Amniotic epithelial cell (primary cell): Measurements from ENCODE around the gene MACROH2A2.
A peak's percentile ranks its signal among the peaks of the same experiment; 100 is the strongest.

Source experiments
- DNase-seq: peaks from one replicate; pipeline ENCODE4 v3.0.0-alpha.2; 2010; ENCODE audit warnings: low read depth

Gene MACROH2A2

DNA sequence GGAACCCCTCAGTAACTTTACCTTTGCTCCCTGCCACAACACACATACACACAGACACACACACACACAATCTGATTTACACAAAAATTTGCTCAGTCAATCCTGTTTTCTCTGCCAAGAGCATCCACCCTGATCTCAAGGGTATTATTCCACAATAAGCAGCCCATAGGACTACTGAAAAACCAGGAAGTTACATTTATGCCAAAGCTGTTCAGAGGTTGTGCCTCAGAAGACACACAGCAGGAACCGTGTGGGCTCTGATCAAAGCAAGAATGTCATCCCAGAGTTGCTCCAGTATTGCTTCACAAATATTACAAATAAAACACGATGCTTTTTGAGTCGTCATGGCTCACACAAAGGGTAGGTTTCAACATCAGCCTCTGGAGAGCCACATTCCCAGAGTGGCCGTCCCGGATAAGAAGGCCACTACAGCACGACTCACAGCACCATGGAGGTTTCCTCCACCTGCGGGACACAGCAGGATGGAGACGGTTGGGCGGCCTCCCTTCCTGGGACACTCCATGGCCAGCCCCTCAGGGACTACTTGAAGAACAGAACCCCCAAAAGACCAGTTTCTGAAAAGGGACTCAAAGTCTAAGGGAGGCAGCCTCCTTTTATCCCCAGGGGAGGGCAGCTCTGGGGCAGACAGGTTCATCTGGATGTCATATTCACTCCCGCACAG, 78.4 kb downstream of the MACROH2A2 start:
- peak; percentile 77 for DNase-seq

- no peak for DNase-seq
These were observed 78.9 kb downstream of the MACROH2A2 start for GRCh38 chr10:70131560-70131937.

- DNase-seq = peak; percentile 65
These were observed 79.7 kb downstream of the MACROH2A2 start, which contains the start of gene AIFM2 for GRCh38 chr10:70132098-70133029. Gene AIFM2 (minus strand): TSS chr10:70132825. CDS start chr10:70124084, 8,741 bp downstream.

DNA sequence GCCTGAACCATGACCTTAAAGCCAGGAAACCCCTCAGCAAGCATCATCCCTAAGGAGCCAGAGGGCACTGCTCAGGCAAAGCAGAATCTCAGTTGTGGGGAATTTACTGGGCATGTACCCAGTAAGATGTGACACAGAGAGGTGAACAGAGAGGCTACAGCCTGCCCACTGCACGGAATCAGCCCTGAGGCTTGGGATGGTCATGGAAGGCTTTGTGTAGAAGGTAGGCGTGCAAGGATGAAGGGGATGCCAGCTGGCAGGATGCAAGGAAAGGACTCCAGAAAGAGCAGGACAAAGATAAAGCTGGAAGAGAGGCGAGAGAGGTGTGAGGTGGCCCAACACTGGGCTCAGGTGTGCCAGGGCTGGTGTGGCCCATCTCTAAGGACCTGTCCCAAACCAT, 82.4 kb downstream of the MACROH2A2 start:
- DNase-seq = no peak

- DNase-seq = no peak
These were observed 83.0 kb downstream of the MACROH2A2 start for GRCh38 chr10:70135684-70136083.

GRCh38 chr10:70137135-70137534, 84.5 kb downstream of the MACROH2A2 start:
- DNase-seq = no peak

DNA sequence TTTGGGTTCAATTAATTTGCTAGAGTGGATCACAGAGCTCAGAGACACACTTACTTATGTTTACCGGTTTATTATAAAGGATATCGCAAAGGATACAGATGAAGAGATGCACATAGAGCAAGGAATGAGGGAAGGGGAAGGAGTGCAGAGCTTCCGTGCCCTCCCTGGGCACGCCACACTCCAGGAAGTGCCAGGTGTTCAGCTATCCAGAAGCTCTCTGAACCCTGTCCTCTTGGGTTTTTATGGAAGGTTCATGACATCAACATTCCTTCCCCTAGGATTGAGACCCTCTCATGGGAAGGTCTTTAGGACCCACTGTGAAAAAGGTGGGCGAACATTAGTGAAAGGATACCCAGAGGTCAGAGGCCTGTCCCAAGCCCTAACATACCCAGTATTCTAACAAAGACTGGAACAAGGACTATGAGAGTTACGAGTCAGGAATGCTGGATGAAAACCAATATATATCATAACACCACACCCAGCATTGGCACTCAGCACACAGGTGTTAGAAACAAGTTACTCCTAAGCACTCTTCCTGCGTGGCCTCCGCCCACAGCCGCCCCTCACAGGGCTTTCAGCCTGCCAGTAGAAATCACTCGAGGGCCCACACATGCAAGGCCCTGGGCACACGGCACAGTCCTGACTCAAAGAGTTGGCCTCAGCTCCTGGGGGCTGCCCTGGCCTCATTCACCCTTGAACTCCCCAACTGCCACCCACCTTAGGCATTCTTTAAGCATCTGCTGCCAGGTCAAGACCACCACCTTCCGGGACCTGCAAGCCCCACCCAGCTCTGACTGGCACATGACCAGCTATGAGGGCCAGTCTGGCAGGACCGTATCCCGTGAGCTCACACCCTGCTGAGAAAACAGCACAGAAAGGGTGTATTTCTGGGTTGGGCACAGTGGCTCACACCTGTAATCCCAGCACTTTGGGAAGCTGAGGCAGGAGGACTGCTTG, 85.6 kb downstream of the MACROH2A2 start:
- no peak for DNase-seq

- DNase-seq = no peak
These were observed 86.7 kb downstream of the MACROH2A2 start for GRCh38 chr10:70139151-70139996.

DNA sequence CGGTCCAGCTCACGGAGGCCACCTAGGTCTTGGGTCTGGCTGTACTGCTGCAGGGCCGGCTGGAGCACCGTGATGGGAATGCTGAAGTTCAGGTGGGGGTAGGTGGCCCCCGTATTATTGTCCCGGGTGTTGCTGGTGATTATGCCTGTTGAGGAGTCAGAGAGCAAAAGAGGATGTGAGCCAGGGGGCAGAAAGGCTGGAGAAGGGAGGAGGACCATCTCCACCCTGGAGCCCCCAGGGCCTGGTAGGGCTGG, 87.3 kb downstream of the MACROH2A2 start:
- DNase-seq = no peak

GRCh38 chr10:70140297-70140696, 87.7 kb downstream of the MACROH2A2 start:
- no peak for DNase-seq

- no peak for DNase-seq
These were observed 89.9 kb downstream of the MACROH2A2 start for GRCh38 chr10:70142555-70142954.

GRCh38 chr10:70144372-70145110, 91.9 kb downstream of the MACROH2A2 start:
- DNase-seq = no peak

DNA sequence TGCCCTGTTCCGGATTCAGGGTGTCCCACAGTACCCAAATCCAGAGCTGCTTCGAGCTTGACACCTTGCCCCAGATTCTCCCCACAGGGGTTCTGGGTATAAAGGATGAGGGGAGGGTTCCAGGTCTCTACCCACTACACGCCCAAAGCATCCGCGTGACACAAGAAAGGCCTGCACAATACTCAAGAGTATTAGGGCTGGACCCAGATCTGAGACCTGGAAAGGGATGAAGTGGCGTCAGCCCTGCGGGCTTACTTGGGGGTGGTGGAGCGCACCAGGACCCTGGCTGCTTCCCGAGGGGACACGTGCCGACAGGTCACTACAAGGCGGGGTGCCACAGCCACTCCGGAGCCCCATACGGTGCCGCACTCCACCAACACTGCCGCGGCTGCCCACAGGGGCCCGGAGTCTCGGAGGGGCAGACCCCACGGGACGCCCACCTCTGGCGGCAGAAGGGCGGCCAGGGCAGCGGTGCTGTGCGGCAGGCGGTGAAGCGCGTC, 92.6 kb downstream of the MACROH2A2 start:
- no peak for DNase-seq

- peak; percentile 38 for DNase-seq
These were observed 93.2 kb downstream of the MACROH2A2 start for GRCh38 chr10:70145666-70146488.

GRCh38 chr10:70146489-70147258, 94.0 kb downstream of the MACROH2A2 start, which contains the start of gene TYSND1:
Gene TYSND1 (minus strand): TSS chr10:70146700. CDS start chr10:70146586, 114 bp downstream.
- peak; percentile 97 for DNase-seq

DNA sequence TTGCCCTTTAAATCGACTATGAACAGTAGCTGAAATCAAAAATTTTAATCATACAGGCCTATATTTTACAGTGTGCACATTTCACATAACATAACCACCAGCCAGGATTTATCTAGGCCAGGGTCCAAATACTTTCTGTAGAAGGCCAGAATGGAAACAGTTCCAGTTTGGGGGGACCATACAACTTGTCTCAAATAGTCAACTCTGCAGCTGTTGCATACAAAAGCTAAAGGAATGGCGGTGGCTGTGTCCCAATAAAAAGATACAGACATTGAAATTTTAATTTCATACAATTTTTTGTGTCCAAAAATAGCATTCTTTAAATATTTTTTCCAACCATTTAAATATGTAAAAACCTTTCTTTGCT, 94.6 kb downstream of the MACROH2A2 start:
- DNase-seq = no peak

- no peak for DNase-seq
These were observed 95.9 kb downstream of the MACROH2A2 start for GRCh38 chr10:70148516-70148915.

DNA sequence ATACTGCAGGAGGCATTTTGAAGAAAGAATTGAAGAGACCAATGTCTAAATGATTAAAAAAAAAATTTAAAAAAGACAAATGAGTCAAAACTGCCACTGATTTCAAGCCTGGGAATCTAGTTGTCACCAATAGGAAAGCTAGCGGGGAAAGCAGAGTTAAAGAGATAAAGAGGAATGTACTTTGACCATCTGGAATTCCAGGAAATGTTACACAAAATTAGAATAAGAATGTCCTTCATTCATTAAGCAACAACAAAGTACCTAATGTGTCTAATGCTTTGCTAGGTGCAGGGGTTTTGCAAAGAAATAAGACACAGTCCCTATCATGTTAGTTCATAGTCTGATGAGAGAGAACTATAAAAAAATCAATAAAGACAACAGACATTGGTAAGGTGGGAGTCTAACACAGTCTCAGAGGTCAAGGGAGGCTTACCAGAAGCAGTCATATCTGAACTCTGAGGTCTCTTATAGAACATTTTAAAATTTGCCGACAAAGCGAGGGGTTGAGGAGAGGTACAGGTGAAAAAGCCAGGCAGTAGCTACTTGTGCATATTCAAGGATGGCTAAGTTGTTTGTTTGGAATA, 102.7 kb downstream of the MACROH2A2 start:
- no peak for DNase-seq
